Colonic mucosa (tissue), 4 donors: ENCODE measurements around the gene RGS17. TPM values are rescaled to one million over a fixed set of nuclear protein-coding genes. Genes with fewer than 3 reads are reported as not detected.
A peak's percentile ranks its signal among the peaks of the same experiment; 100 is the strongest.
"Not testable (repeated sequence)": the region's sequence is repeated elsewhere in the genome, so short reads cannot be mapped to it uniquely, and the experiment has no call there.

Experiments
- DNase-seq: peaks from one replicate; pipeline ENCODE4 v3.0.0-alpha.2; 2020
- H3K27ac ChIP-seq: fragments of 200-600 bp; one replicate; pipeline ENCODE4 v1.8.0; 2021
- H3K27me3 ChIP-seq: fragments of 200-600 bp; one replicate; pipeline ENCODE4 v1.8.0; 2021
- H3K36me3 ChIP-seq: fragments of 200-600 bp; one replicate; pipeline ENCODE4 v1.8.0; 2021
- H3K4me1 ChIP-seq: fragments of 200-600 bp; one replicate; pipeline ENCODE4 v1.8.0; 2021; ENCODE audit warnings: mild to moderate bottlenecking
- H3K4me3 ChIP-seq: fragments of 200-600 bp; one replicate; pipeline ENCODE4 v1.8.0; 2021
- H3K9ac ChIP-seq, 2 donors: one replicate each; pipeline ENCODE4 v1.7.0; 2013; ENCODE audit warnings: control low read depth in 2 of 2, low read depth in 2 of 2, low read length in 2 of 2
- H3K9me3 ChIP-seq: fragments of 200-600 bp; one replicate; pipeline ENCODE4 v1.8.0; 2021
- intact Hi-C: fragments of 100-400 bp; cut with DNase I; formaldehyde crosslinking; loops from one replicate; pipeline ENCODE4 v1.14.1; 2022
- total RNA-seq, 2 donors: library from RNA; stranded (reverse); fragmentation: NEBNext Ultra II Directional in 1 of 2; extraction: Animal tissue kit (Norgen Biotek cat#: 25700) in 1 of 2; gene quantifications; one replicate each; pipeline ENCODE4 v1.2.1, GENCODE V29; 2021
- TF ChIP-seq, protein P1 (sequence below): fragments of 200-600 bp; IDR thresholded peaks from one replicate; pipeline ENCODE4 v1.8.0; 2022; ENCODE audit warnings: antibody characterized with exemption, mild to moderate bottlenecking
- donor health status: healthy.
- donor health status: DM: no; HTN: no; CAD: no.
- donor health status: DM: no; HTN: no; CAD: no.

The RGS17 gene
- total RNA-seq, 2 donors from 2014 or later = 0.25 to 0.53 TPM

DNA sequence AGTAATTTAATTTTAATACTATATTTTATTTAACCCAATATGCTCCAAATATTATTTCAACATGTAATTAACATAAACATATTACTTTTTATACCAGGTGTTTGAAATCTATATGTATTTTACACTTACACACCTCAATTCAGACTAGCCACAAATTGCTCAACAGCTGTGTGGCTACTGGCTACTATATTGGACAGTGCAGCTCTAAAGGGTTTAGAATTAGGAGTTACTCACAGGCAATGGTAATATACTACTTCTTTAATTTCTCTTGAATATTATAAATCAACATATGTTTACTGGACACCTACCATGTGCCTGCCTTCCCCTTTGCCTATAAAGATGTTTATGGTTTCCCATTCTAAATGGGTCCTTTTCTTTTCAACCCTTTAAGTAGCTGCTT lies 130.8 kb downstream of the RGS17 start:
- peaks cover 6% of the 10 kb centered on the region for H3K4me1 ChIP-seq
- no peaks in the 10 kb centered on the region for H3K27me3 ChIP-seq
- H3K27ac ChIP-seq = no peak overlapping the region
- DNase-seq = no peak
- intact Hi-C loops = no loop called here
- H3K4me3 ChIP-seq = no peak overlapping the region
- H3K9me3 ChIP-seq = no peaks in the 10 kb centered on the region
- TF ChIP-seq, protein P1, sequence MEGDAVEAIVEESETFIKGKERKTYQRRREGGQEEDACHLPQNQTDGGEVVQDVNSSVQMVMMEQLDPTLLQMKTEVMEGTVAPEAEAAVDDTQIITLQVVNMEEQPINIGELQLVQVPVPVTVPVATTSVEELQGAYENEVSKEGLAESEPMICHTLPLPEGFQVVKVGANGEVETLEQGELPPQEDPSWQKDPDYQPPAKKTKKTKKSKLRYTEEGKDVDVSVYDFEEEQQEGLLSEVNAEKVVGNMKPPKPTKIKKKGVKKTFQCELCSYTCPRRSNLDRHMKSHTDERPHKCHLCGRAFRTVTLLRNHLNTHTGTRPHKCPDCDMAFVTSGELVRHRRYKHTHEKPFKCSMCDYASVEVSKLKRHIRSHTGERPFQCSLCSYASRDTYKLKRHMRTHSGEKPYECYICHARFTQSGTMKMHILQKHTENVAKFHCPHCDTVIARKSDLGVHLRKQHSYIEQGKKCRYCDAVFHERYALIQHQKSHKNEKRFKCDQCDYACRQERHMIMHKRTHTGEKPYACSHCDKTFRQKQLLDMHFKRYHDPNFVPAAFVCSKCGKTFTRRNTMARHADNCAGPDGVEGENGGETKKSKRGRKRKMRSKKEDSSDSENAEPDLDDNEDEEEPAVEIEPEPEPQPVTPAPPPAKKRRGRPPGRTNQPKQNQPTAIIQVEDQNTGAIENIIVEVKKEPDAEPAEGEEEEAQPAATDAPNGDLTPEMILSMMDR = no peak
- H3K9ac ChIP-seq = no peak overlapping the region
- no peaks in the 10 kb centered on the region for H3K36me3 ChIP-seq

DNA sequence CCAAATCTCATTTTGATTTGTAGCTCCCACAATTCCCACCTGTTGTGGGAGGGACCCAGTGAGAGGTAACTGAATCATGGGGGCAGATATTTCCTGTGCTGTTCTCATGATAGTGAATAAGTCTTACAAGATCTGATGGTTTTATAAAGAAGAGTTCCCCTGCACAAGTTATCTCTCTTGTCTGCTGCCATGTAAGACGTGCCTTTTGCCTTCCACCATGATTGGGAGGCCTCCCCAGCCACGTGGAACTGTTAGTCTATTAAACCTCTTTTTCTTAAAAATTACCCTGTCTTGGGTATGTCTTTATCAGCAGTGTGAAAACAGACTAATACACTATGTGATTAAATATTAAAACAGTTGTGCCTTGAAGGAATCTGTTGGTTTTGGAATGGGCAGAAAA lies 131.5 kb downstream of the RGS17 start:
- intact Hi-C loops, DNase-seq, H3K27ac ChIP-seq, H3K36me3 ChIP-seq, H3K27me3 ChIP-seq, H3K4me1 ChIP-seq, H3K9me3 ChIP-seq, H3K9ac ChIP-seq, H3K4me3 ChIP-seq: not testable (repeated sequence)

DNA sequence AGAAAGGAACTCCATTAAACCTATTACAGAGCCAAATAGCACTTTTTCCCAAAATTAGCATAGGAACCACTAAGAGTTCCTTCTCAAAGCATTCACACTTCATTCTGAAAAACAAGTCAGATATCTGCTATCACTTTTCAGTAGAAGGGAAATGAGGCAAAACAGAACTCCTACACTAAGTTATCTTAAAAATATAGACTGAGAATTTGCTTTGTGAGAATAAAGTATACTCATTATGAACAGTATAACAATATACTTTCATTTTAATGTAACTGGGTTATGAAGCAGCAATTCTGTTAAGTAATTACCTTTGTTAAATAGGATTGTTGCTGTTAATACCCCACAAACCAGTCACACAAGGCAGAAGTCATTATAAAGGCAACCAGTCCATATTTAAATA lies 137.2 kb downstream of the RGS17 start:
- no peaks in the 10 kb centered on the region for H3K9me3 ChIP-seq
- no peak overlapping the region for H3K4me3 ChIP-seq
- no peak overlapping the region for H3K9ac ChIP-seq
- TF ChIP-seq, protein P1 = no peak
- no peak for DNase-seq
- no peaks in the 10 kb centered on the region for H3K27me3 ChIP-seq
- intact Hi-C loops = no loop called here
- no peaks in the 10 kb centered on the region for H3K4me1 ChIP-seq
- H3K36me3 ChIP-seq = no peaks in the 10 kb centered on the region
- H3K27ac ChIP-seq = no peak overlapping the region

DNA sequence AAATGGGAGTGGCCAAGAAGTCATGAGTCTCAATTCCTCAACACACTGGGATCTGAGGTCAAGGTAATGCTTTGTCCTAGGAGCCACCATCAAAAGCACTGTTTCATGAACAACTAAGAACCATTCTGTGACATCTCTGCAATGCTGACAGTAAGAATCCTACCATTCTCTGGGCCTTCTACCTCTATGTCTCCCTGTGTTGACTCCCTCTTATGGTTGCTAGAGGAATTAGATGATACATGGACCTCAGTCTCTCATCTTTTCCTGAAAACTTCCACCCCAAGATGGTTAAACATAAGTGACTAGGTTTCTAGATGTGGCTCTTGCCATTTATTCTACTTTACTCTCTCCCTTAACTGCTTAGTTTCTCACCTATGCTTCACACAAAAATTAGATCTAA lies 137.7 kb downstream of the RGS17 start:
- no peaks in the 10 kb centered on the region for H3K4me1 ChIP-seq
- no peaks in the 10 kb centered on the region for H3K27me3 ChIP-seq
- no peaks in the 10 kb centered on the region for H3K36me3 ChIP-seq
- DNase-seq = no peak
- H3K4me3 ChIP-seq = no peak overlapping the region
- no peak overlapping the region for H3K27ac ChIP-seq
- TF ChIP-seq, protein P1 = no peak
- no peak overlapping the region for H3K9ac ChIP-seq
- intact Hi-C loops = no loop called here
- H3K9me3 ChIP-seq = no peaks in the 10 kb centered on the region

DNA sequence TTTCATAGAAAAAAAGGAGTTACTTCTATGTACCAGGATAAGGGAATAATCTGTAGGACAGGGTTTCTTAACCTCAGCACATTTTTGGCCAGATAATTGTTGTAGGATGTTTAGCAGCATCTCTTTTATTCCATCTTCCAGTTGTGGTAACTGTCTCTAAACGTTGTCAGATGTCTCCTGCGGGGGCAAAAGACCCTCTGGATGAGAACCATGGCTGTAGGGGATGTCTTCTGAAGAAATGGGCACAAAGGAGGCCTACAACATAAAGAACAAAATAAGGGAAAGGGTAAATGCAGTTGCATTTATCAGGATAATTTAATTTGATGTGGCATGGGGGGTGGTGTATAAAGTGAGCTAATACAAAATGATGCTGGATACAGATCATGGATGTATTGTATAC lies 144.1 kb downstream of the RGS17 start:
- DNase-seq = no peak
- Histone ChIP-seq H3K9ac (no peak overlapping the region), H3K27ac (no peak overlapping the region), H3K4me1 (peaks cover 4% of the 10 kb centered on the region), H3K27me3 (no peaks in the 10 kb centered on the region), H3K4me3 (no peak overlapping the region), H3K36me3 (no peaks in the 10 kb centered on the region), H3K9me3 (no peaks in the 10 kb centered on the region)
- intact Hi-C loops = no loop called here
- TF ChIP-seq, protein P1 = no peak

DNA sequence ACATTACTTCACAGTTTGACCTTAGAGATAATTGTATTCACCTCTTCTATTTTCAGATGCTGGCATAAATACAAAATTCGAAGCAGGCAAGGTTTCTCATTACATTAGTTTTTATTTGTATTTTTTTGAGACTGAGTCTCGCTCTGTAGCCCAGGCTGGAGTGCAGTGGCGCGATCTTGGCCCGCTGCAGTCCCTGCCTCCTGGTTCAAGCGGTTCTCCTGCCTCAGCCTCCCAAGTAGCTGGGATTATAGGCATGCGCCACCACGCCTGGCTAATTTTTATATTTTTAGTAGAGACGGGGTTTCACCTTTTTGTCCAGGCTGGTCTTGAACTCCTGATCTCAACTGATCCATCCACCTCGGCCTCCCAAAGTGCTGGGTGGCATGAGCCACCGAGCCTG lies 145.8 kb downstream of the RGS17 start:
- H3K9ac ChIP-seq, H3K36me3 ChIP-seq, H3K4me3 ChIP-seq, intact Hi-C loops, H3K4me1 ChIP-seq, H3K27ac ChIP-seq, DNase-seq, H3K27me3 ChIP-seq, H3K9me3 ChIP-seq: not testable (repeated sequence)

DNA sequence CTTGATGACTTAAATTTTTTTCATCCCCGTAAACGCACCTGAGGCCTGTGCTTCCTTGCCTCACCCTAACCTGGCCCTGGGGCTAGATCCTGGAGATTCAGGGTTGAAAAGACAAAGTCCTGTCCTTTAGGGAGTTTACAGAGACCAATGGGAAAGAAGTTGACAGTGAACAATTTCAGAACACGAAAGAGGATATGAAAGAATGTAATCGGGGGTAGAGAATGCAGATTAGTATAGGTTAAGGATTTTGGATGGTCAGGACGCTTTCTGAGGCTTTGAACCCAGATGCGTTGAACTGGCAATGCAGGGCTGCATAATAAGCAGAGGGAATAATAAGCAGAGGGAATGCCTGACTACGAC lies 146.6 kb downstream of the RGS17 start:
- Histone ChIP-seq H3K9me3 (no peaks in the 10 kb centered on the region), H3K36me3 (no peaks in the 10 kb centered on the region), H3K9ac (peak overlapping the region; percentile 47 to 95), H3K27ac (peak overlapping the region; percentile 96), H3K4me1 (peaks cover 7% of the 10 kb centered on the region), H3K27me3 (no peaks in the 10 kb centered on the region), H3K4me3 (peak overlapping the region; percentile 97)
- intact Hi-C loops = no loop called here
- no peak for DNase-seq
- TF ChIP-seq, protein P1 = no peak
